HEK293T (cell line): ENCODE measurements around the gene XAF1.

Source experiments
- ARNT ChIP-seq: fragments of 450-650 bp; IDR thresholded peaks from 2 replicates; pipeline ENCODE4 v1.6.1; 2017; ENCODE audit warnings: mild to moderate bottlenecking
- BHLHE40 ChIP-seq: fragments of 450-650 bp; IDR thresholded peaks from 2 replicates; pipeline ENCODE4 v1.6.1; 2016; ENCODE audit warnings: mild to moderate bottlenecking, moderate library complexity, borderline replicate concordance
- FOXK2 ChIP-seq: fragments of 450-650 bp; IDR thresholded peaks from 2 replicates; pipeline ENCODE4 v1.6.1; 2016; ENCODE audit warnings: mild to moderate bottlenecking
- FOXM1 ChIP-seq: fragments of 450-650 bp; IDR thresholded peaks from 2 replicates; pipeline ENCODE4 v1.6.1; 2017; ENCODE audit warnings: mild to moderate bottlenecking, borderline replicate concordance
- LEF1 ChIP-seq: fragments of 450-650 bp; IDR thresholded peaks from 2 replicates; pipeline ENCODE4 v1.6.1; 2017; ENCODE audit warnings: mild to moderate bottlenecking, borderline replicate concordance
- PKNOX1 ChIP-seq: fragments of 450-650 bp; IDR thresholded peaks from 2 replicates; pipeline ENCODE4 v1.6.1; 2016
- SP1 ChIP-seq: fragments of 450-650 bp; IDR thresholded peaks from 2 replicates; pipeline ENCODE4 v1.6.1; 2017
- TARDBP ChIP-seq: fragments of 450-650 bp; IDR thresholded peaks from 2 replicates; pipeline ENCODE4 v1.6.1; 2016

GRCh38 chr17:6799738-6800137 is 43.9 kb downstream of the XAF1 start:
- TF ChIP-seq SP1, result no peak
- TF ChIP-seq BHLHE40, result no peak
- TF ChIP-seq FOXM1, result no peak
- TF ChIP-seq FOXK2, result no peak
- TF ChIP-seq PKNOX1, result no peak
- TF ChIP-seq TARDBP, result no peak
- no peak for TF ChIP-seq LEF1
- no peak for TF ChIP-seq ARNT
